DND-41 (cell line): ENCODE results near the gene TSPAN10.
A peak's percentile ranks its signal among the peaks of the same experiment; 100 is the strongest.

ENCODE experiments used
- ATAC-seq: fragments of 200-7000 bp; cut with Tn5 transposase; 3 replicates; pipeline ENCODE4 v1.9.1; 2021; ENCODE audit warnings: low read depth; ENCODE audit not compliant: insufficient read depth
- DNase-seq: peaks from one replicate; pipeline ENCODE4 v3.0.0-alpha.2; 2020
- H2AFZ ChIP-seq: 2 replicates; pipeline ENCODE4 v1.6.0; 2012; ENCODE audit warnings: low read depth, low read length
- H3K27ac ChIP-seq: 2 replicates; pipeline ENCODE4 v1.5.1; 2012; ENCODE audit warnings: low read length, inconsistent platforms
- H3K27me3 ChIP-seq: fragments of 200-600 bp; sonication (generic); 2 replicates; pipeline ENCODE4 v1.6.0; 2012; ENCODE audit warnings: low read length, mild to moderate bottlenecking, inconsistent platforms; ENCODE audit not compliant: insufficient read depth, poor library complexity
- H3K36me3 ChIP-seq: 2 replicates; pipeline ENCODE4 v1.5.1; 2012; ENCODE audit warnings: low read length, inconsistent platforms; ENCODE audit not compliant: insufficient read depth
- H3K4me1 ChIP-seq: 2 replicates; pipeline ENCODE4 v1.5.1; 2012; ENCODE audit warnings: mild to moderate bottlenecking, low read length; ENCODE audit not compliant: insufficient read depth
- H3K4me2 ChIP-seq: 2 replicates; pipeline ENCODE4 v1.6.0; 2012; ENCODE audit warnings: mild to moderate bottlenecking, moderate library complexity, low read length, inconsistent platforms; ENCODE audit not compliant: insufficient read depth
- H3K4me3 ChIP-seq, 2 experiments: fragments of 200-600 bp in 1 of 2; shearing (Covaris generic) in 1 of 2; 2 replicates each; pipeline ENCODE4 v1.5.1; 2012 to 2016; ENCODE audit warnings: inconsistent platforms in 2 of 2, low read length in 2 of 2, mild to moderate bottlenecking in 2 of 2, low read depth in 1 of 2, moderate library complexity in 1 of 2
- H3K79me2 ChIP-seq: 2 replicates; pipeline ENCODE4 v1.6.0; 2012; ENCODE audit warnings: low read length, inconsistent platforms; ENCODE audit not compliant: insufficient read depth
- H3K9ac ChIP-seq: 2 replicates; pipeline ENCODE4 v1.6.0; 2012; ENCODE audit warnings: low read depth, mild to moderate bottlenecking, inconsistent platforms, low read length, moderate library complexity
- H3K9me3 ChIP-seq: 2 replicates; pipeline ENCODE4 v1.5.1; 2012; ENCODE audit warnings: low read length, moderate library complexity, mild to moderate bottlenecking, inconsistent platforms; ENCODE audit not compliant: insufficient read depth, severe bottlenecking
- H4K20me1 ChIP-seq: 2 replicates; pipeline ENCODE4 v1.6.0; 2012; ENCODE audit warnings: low read length; ENCODE audit not compliant: insufficient read depth
- EZH2 ChIP-seq: IDR thresholded peaks from 3 replicates; pipeline ENCODE4 v1.6.1; 2012; ENCODE audit warnings: borderline replicate concordance, low read depth, mild to moderate bottlenecking, moderate library complexity, low read length, inconsistent platforms; ENCODE audit not compliant: severe bottlenecking
- TF ChIP-seq, protein P1 (sequence below): IDR thresholded peaks from 2 replicates; pipeline ENCODE4 v1.5.1; 2012; ENCODE audit warnings: borderline replicate concordance, low read length, moderate library complexity, mild to moderate bottlenecking; ENCODE audit not compliant: poor library complexity, severe bottlenecking; ENCODE audit errors: extremely low read depth

TSPAN10 gene

DNA sequence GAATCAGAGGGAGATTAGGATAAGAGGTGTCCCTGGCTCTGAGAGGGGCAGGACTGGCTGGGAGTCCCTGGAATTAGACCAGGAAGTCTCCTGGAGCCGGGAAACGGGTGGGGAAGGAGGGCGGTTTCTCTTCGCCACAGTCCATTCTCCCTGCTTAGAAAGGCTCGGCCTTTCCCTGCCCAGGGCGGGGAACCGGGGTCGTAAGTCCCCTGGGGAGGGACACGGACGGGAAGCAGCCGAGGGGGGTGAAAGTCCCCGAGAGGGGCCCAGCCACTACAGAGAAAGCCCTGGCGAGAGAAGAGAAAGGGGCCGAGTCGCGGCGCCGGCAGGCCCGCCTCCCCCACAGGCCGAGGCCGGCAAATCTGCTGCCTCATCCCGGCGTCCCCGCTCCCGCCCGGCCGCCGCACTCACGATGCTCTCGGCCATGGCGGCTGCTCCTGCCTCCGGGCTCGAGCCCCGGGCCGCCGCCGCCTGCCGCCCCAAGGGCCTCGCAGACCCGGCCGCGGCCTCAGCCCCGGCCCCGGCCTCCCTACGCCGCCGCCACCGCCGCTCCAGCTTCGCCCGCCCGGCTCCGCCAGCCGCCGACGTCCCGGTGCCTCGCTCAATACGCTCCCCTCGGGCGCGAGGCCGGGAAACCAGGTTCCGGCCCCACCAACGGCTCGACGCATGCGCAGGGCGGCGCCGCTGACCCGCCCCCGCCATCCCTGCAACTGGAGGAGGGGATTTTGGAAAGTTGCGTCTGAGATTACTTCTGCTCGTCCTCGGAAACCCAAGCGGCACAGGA is at the start of gene TSPAN10, which contains the start of gene NPLOC4:
Gene TSPAN10, plus strand, starts transcription at position 692 of the 784 bp plus-strand sequence. CDS start 5,217 bp downstream, outside the sequence.
Gene NPLOC4, minus strand, starts transcription at position 608 of the 784 bp plus-strand sequence. Its CDS starts 182 bp downstream, at position 426.
- no peak for TF ChIP-seq EZH2
- TF ChIP-seq, protein P1, sequence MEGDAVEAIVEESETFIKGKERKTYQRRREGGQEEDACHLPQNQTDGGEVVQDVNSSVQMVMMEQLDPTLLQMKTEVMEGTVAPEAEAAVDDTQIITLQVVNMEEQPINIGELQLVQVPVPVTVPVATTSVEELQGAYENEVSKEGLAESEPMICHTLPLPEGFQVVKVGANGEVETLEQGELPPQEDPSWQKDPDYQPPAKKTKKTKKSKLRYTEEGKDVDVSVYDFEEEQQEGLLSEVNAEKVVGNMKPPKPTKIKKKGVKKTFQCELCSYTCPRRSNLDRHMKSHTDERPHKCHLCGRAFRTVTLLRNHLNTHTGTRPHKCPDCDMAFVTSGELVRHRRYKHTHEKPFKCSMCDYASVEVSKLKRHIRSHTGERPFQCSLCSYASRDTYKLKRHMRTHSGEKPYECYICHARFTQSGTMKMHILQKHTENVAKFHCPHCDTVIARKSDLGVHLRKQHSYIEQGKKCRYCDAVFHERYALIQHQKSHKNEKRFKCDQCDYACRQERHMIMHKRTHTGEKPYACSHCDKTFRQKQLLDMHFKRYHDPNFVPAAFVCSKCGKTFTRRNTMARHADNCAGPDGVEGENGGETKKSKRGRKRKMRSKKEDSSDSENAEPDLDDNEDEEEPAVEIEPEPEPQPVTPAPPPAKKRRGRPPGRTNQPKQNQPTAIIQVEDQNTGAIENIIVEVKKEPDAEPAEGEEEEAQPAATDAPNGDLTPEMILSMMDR = no peak
- Histone ChIP-seq H3K4me1 (peaks cover 33% of the 10 kb centered on the region), H2AFZ (peak within 1 kb of the TSS; percentile 94), H3K27ac (peak within 1 kb of the TSS; percentile 73), H3K36me3 (peaks cover 14% of the 10 kb centered on the region), H4K20me1 (peaks cover 28% of the 10 kb centered on the region; the same call in 1 of the 2 replicates), H3K79me2 (peaks cover 51% of the 10 kb centered on the region), H3K27me3 (no peaks in the 10 kb centered on the region), H3K9me3 (no peaks in the 10 kb centered on the region), H3K4me2 (peak within 1 kb of the TSS; percentile 94), H3K9ac (peak within 1 kb of the TSS; percentile 97), H3K4me3 (peak within 1 kb of the TSS; percentile 74 to 88)
- DNase-seq (peak; percentile 86), ATAC-seq (peak; percentile 90)

DNA sequence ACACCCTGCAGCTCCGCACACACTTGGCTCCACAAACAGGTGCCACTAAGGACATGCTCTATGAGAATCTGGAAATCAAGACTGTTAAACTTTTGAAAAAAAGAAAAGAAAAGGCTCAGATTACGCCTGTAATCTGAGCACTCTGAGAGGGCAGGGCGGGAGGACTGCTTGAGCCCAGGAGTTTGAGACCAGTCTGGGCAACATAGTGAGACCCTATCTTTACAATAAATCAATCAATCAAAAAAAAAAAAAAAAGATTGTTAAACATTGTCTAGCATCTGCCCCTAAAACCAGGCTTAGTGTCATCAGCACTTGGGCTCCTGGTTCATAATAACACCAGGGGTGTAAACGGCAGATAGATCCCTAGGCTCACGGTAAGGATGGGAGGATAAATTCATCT is 47.4 kb upstream of the TSPAN10 start:
- H4K20me1 ChIP-seq = no peaks in the 10 kb centered on the region
- no peak for ATAC-seq
- H3K4me2 ChIP-seq = no peak overlapping the region
- DNase-seq = no peak
- H3K27me3 ChIP-seq = no peaks in the 10 kb centered on the region
- no peaks in the 10 kb centered on the region for H3K4me1 ChIP-seq
- H3K9me3 ChIP-seq = no peaks in the 10 kb centered on the region
- no peak overlapping the region for H3K27ac ChIP-seq
- H2AFZ ChIP-seq = no peak overlapping the region
- H3K36me3 ChIP-seq = peaks cover 89% of the 10 kb centered on the region
- peaks cover 6% of the 10 kb centered on the region; the same call in 1 of the 2 replicates for H3K79me2 ChIP-seq
- no peak overlapping the region for H3K4me3 ChIP-seq
- no peak overlapping the region for H3K9ac ChIP-seq
- TF ChIP-seq, protein P1 = no peak
- no peak for TF ChIP-seq EZH2

DNA sequence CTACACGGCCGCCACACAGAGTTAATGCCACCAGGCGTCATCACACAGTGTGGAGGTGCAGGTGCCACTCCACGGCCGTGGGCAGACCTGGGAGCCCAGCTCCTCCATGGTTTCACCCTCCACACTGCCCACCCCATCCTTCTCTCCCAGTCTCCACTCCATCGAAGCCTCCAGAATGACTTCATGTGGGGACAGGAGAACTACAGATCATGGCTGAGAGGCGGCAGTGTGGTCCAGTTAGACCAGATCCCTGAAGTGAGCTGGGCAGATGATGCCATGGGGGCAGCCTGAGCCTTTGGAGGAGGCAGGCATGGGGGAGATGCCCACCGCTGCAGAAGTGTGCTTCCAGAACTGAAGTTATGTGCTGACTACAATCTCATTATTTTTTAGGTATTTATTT is 46.9 kb upstream of the TSPAN10 start:
- Histone ChIP-seq H3K4me2 (no peak overlapping the region), H3K79me2 (peaks cover 6% of the 10 kb centered on the region; the same call in 1 of the 2 replicates), H3K27ac (no peak overlapping the region), H3K36me3 (peaks cover 90% of the 10 kb centered on the region), H3K9me3 (no peaks in the 10 kb centered on the region), H3K4me3 (no peak overlapping the region), H4K20me1 (no peaks in the 10 kb centered on the region), H3K4me1 (no peaks in the 10 kb centered on the region), H3K27me3 (no peaks in the 10 kb centered on the region), H2AFZ (no peak overlapping the region), H3K9ac (no peak overlapping the region)
- TF ChIP-seq EZH2 = no peak
- TF ChIP-seq, protein P1 = no peak
- DNase-seq (no peak), ATAC-seq (no peak)
